Measurements from ENCODE around the gene MOB3A.
A peak's percentile ranks its signal among the peaks of the same experiment; 100 is the strongest.

Gene MOB3A

DNA sequence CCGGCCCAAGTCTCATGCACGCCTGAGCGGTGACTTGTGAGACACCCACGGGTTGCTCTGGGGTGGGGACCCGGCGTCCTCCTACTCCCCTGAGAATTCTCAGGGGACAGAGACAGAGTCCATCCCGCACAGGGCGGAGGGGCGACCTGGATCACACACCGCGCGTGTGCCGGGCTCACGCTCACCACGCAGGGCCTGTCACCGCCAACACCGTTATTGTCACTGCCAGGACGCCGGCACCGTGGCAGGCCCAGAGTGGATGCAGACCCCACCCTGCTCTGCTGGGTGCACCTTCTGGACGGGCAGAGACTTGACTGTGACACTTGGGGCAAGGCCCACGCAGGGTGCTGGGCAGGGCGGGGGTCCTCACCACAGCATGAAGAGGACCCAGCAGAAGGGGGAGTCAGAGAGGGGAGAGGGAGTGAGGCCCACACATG lies 16.2 kb downstream of the MOB3A start:
- DNase-seq: no peak

DNA sequence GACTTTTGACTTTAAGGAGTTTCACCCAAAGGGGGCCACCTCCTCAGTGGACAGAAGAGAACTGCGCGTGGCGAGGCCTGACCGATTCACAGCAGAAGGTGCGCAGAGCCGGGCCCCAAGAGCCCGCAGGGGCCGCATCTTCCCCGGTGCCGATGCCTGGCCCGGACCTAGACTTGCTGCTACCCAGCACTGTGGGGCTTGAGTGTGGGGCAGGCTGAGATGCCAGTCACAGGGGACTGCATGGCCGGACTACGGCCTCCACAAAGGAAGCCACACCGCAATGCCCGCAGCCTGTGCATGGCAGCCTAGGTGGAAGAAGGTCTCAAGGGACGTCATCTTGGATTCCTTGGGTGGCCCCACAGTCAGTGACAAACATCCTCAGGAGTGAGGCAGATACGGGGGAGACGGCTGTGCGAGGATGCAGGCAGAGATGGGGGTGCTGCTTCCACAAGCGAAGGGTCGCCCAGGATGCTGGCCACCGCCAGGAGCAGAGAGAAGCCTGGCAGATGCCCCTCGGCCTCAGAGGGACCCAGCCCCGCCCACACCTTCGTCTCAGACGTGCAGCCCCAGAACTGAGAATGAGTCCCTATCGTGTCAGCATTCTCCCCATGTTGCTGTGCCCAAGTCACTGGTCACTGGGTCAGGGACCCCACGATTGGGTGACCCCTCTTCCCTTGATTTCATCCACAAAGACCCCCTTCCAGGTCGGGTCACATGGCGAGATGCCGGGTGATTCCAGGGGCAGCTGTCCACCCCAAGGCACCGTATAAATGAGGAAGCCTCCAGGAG lies 16.9 kb downstream of the MOB3A start:
- no peak for DNase-seq

DNA sequence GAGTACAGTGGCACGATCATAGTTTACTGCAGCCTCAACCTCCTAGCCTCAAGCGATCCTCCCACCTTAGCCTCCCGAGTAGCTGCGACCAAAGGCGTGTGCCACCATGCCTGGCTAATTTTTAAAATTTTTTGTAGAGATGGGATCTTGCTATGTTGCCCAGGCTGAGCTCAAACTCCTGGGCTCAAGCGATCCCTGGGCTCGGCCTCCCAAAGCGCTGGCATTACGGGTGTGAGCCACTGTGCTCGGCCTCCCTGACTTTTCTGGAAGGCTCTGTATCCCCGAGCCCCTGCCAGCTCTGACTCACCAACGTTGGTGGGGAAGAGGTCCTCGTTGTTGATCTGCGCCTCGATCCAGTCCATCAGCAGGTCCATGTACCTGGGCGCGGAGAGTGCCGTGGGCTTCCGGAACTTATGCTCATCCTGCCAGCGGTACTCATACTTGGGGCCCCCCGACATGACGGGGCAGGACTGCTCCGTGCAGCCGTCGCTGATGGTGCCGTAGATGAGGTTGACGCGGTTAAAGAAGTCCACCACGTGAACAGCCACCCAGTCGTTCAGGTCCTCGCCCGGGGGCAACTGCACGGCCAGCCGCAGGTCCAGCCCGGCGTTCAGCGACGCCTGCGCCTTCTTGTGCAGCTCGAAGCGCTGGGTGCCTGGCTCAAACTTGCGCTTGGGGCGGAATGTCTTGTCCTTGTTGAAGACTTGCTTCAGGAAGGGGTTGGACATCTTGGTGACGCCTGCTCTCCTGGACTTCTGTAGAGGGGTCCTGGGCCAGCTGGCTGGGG lies 18.1 kb downstream of the MOB3A start:
- no peak for DNase-seq

DNA sequence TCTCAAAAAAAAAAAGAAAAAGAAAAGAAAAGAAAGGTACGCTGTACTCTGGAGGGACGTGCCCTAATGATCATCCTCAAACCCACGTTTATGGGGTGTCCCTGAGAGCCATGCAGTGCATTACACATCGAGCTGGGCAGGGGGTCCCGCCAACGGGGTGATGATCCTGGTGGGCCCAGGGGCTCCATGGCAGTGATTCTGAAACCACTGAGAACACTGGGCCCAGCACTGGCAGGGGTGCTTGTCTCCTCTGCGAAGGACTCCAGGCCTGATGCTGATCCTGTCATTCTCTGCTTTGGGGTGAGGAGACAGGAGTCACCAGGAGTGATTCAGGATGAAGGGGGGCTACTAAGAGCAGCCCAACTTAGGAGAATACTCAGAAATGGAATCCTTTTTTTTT lies 18.7 kb downstream of the MOB3A start:
- no peak for DNase-seq

DNA sequence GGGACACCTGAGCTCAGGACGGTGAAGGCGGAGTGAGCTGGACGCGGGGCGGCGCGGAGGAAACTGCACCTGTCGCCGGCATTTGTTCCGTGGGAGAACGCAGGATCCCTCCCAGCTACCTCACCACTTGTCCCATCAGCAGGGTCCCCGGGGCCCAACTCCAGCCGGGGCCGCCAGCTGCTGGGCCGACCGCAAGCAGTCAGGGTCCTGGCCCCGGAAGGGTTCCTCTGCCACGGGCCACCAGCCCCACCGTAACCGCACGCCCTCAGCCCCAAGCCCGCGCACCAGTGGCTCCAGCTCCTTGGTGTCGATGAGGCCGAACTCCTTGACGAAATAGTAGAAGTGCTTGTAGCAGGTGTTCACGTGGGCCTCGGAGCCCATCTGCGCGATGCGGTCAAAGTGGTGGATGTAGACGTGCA lies 19.6 kb downstream of the MOB3A start:
- DNase-seq: no peak

DNA sequence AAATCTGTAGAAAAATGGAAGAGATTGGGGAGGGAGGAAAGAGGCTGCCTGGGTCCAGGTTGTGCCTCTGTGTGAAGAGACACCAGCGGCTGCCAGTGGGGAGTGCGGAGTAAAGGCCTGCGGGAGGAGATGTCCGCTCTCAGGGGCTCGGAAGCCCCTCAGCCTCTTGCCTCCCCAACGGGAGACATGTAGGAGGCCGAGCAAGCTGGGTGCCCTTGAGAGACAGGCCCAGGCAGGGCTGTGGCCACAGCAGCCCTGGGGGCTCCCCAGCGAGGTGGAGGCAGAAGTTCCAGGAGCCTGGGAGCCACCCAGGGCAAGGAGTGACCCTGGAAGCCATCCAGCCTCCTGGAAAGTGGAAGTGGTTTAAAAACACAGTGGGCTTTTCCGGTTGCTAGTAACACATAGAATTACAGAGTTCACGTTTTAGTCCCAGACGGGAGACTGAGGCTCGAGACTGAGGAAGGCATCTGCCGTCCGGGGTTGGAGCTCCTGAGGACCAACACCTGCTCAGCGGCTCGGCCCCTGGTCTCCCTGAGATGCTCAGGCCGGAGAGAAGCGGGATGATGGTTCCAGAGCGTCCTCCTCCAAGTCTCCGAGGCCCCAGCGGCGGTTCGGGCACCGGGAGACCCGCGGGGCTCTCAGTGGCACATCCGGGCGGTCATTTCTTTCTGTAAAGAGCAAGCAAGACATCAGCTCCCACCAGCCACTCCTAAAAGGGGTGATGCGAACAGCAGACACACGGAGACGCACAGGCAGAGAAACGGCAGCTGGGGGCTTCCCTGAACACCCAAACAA lies 23.2 kb downstream of the MOB3A start:
- DNase-seq: no peak

DNA sequence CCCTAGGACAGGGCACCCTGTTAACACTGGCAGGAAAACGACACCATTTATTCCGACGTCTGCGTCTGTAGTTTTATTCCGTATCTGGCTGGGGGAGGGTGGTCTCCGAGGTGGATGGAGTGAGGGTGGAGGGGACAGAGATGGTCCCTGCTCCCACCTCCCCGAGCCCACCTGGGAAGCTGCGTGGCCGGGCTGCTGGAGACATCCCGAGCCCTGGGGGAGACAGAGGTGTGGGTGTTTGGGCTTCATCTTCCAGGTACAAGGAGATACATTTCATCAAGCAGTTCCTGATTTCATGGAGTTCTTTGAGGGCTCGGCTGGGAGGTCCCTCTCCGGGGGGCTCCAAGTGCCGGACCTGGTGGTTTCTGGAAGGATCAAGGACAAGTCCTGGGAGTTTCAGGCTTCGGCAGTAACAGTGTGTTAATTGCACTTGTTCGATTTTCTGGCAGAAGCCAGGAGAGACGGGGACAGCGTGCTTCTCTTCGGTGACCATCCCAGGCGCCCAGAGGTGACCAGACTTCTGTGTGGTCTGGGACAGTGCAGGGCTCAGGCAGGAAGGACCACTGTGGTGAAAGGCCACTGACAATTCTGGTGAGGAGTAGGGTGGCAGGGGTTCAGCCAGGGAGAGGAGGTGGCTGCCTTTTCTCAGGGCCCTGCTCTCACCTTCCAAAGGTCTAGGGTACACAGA lies 25.0 kb downstream of the MOB3A start:
- DNase-seq: no peak

DNA sequence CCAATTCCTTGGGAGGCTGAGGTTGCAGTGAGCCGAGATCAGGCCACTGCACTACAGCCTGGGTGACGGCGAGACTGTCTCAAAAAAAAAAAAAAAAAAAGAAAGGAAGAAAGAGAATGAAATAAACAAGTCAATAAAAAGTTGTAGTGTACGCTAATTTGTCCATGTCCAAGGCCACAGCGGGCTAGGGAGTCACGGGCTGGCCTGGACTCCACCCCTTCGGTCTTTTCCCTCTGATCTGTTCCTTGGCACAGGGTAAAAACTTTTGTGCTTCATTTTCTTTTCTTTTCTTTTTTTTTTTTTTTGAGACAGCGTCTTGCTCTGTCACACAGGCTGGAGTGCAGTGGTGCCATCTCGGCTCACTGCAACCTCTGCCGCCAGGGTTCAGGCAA lies 25.7 kb downstream of the MOB3A start:
- DNase-seq: no peak

DNA sequence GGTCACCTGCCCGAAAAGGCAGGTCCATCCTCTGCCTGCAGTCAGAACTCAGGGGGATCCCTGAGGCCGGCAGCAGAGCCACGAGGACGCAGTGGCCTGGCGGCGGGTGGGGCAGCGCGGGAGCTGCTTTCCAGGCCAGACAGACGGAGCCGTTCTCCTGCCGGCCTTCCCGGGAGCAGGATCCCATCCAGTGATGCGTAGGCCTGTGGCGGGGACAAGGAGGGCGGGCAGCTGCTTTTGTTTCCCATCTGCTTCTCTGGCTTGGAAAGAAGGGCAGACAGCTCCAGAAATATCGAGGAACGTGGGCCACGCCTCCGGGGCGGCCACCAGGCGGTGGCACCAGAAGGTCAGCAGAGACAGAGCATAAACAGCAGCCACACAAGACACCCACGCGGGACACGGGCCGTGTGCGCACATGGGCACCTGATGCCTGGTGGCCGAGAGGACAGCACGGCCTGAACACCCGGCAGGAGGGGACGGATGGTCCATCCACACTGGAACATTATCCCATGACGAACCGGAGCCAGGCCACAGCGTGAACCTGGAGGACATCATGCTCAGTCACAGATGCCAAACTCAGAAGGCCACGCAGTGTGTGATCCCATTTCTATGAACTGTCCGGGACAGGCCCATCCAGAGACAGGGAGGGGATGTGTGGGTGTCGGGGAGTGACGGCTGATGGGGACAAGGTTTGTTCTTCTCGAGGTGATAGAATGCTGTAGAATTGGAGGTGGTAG lies 31.2 kb downstream of the MOB3A start:
- DNase-seq: no peak

DNA sequence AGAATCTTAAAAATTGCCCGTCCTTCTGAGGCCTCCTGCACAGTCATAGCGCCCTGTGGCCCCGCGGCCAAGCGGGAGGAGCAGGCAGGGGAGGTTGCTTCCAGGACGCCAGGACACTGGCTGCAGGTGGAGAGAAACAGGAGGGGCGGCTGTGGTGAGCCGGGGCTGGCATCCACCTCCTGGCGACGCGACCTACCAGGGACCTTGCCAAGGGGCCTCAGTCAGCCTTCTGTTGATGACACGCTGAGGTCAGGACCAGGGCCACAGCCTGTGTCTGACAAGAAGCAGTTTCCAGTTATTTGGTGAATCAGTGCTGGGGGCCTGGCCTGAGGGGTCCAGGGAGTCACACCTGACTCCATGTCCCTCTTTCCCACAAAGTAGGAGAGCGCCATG lies 31.7 kb downstream of the MOB3A start:
- no peak for DNase-seq

DNA sequence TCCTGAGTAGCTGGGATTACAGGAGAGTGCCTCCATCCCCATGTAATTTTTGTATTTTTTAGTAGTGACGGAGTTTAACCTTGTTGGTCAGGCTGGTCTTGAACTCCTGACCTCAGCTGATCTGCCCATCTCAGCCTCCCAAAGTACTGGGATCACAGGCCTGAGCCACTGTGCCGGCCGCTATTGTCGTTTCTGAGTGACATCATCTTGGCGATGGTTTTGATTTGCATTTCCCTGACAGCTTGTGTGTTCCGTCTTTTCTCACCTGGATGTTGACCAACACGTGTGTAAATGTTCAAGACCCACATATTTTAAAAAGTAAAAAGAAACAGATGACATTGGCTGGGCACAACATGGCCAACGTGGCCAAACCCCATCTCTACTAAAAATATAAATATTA lies 32.3 kb downstream of the MOB3A start:
- no peak for DNase-seq

DNA sequence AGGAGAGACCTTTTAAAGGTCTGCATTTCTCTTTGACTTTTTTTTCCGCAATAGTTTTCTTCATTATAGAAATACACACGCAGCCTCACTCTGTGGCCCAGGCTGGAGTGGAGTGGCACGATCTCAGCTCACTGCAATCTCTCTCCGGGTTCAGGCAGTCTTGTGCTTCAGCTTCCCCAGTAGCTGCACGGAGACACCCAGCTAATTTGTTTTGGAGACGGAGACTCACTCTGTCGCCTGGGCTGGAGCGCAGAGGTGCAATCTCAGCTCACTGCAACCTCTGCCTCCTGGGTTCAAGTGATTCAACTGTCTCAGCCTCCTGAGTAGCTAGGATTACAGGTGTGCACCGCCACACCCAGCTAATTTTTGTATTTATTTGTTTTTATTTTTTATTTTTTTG lies 33.4 kb downstream of the MOB3A start:
- no peak for DNase-seq

DNA sequence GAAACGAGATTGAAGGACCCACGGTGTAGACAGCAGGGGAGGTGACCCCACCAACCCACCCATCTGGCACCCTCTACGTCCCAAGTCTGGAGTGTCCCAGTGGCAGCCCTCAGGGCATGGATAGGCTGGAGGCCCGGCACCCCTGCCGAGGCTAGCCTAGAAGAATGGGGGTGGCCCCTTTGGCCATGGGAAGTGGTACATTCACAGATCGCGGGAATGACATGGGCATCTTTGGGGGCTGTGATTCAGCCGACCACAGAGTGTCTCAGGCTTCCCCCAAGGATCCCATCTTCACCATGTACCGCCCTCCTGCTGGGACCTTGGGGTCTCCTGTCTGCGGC lies 33.8 kb downstream of the MOB3A start:
- DNase-seq: no peak

DNA sequence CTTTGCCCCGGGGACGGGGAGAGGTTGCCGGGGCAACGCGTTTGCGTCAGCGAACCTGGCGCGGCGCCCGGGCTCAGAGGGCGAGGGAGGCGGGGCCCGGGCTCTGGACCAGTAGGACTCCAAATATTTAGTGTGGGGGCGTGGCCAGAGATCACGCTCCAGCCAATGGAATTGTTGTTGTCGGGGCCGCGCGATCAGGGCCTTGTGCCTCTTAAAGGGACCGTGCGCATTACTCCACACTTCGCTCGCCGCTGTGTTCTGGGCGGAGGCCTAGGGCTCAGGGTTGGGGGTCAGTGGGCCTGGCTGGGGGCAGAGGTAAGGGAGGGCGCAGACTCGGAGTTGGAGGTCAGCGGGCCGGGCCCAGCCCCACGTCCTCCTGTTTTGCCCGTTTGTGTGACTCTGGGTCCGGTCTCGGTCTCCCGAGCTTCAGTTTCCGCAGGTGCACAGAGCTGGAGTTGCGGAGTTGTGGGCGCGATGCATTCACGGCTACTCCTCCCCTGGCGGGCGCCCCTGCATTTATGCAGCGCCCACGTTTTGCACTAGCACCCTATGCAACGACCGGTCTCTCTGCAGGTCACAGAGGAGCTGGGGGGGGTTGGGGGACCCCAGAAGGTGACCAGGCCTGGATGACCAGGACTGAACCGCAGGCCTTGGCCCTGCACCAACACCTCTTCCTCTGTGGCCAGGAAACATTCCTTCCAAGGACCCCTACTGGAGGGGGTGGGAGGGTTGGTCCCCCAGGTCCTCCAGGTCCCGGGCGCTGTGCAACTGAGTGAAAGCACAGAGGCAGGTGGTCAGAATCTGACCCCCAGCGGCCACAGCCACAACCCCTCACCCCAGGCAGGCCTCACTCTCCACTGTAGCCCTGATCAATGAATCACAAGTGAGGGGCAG lies 34.4 kb downstream of the MOB3A start:
- DNase-seq: peak; percentile 93

DNA sequence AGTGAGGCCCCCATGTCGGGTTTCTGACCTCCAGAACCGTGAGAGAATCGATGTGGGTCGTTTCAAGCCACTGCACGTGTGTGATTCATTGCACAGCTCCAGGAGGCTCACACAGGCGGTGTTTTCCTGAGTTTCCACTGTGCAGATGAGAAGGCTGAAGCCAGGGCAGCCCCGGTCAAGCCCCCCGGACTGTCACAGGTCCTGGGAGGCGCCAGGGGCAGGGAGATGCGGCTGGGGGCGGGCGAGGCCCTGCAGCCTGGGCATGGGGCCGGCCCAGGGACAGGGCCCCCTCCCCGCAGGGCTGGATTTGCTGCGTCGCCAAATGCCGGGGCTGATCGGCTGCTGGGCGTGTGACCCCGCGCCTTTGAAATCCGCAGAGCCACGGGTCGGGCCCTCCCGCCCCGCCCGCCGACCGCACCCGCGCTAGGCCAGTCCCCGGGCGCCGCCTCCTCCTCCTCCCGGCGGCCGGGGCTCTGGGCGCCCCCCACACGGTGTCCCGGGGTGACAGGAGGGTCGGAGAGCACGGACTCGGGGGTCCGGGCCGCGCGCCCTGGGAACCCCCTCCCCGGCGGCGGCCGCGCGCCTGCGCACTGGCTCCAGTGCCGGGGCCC lies 35.1 kb downstream of the MOB3A start:
- peak; percentile 26 for DNase-seq

DNA sequence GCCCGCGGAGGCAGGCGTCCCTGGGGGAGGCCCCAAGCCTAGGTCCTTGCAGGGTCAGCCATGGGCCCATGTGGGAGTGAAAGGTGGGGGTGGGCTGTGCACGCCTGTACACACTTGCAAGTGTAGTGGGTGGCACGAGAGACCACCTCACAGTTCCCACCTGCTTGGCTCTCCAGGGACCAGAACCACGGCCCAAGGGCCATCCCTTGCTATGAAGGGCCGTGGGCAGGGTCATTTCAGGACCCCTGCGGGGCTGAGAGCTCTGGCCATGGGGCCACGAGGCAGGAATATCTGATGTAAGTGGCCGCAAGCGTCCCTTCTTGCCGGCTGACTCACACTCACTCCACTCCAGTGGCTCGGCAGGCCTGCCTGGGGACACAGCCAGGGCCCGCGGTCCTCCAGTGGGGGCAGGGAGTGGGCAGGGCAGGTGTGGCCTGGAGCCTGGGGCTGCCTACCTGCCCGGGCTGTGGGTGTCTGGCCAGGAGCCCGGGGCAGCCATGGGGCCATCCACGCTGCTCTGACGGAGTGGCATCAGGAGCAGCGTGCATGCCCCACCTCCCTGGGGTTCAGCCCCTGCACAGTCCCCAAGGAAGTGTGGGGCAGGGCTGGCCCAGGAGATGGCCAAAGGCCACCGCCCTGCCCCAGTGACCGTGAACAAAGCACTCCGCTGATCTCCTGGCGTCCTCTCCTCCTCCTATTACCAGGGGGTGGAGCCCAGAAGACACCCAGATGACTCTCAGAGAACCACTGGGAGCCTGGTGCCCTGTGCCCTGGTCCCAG lies 36.5 kb downstream of the MOB3A start:
- no peak for DNase-seq

DNA sequence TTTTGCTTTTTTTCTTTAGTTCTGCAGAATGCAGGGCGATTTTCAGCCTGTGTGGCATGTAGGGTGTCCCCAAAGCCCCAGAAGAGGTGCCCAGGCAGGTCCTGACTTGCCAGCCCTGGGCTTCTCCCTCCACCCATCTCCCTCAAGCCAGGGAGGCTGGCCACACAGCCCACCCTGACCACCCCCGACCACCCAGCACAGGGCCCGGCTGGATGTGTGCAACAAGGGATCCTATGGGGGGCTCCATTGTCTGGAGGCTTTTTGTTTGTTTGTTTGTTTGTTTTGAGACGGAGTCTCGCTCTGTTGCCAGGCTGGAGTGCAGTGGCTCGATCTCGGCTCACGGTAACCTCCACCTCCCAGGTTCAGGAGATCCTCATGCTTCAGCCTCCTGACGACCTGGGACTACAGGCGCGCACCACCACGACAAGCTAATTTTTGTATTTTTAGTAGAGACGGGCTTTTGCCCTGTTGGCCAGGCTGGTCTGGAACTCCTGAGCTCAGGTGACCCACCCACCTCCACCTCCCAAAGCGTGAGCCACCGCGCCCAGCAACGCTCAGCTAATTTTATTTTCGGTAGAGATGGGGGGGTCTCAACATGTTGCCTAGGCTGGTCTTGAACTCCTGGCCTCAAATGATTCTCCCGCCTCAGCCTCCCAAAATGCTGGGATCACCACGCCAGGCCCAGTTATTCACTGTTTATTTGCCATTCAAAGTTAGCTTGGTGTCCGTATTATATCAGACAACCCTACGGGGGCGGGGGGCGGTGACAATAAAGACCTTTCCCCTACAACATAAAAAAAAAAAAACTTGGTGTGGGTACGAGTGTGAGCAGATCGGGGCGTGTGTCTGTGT lies 37.3 kb downstream of the MOB3A start:
- no peak for DNase-seq

DNA sequence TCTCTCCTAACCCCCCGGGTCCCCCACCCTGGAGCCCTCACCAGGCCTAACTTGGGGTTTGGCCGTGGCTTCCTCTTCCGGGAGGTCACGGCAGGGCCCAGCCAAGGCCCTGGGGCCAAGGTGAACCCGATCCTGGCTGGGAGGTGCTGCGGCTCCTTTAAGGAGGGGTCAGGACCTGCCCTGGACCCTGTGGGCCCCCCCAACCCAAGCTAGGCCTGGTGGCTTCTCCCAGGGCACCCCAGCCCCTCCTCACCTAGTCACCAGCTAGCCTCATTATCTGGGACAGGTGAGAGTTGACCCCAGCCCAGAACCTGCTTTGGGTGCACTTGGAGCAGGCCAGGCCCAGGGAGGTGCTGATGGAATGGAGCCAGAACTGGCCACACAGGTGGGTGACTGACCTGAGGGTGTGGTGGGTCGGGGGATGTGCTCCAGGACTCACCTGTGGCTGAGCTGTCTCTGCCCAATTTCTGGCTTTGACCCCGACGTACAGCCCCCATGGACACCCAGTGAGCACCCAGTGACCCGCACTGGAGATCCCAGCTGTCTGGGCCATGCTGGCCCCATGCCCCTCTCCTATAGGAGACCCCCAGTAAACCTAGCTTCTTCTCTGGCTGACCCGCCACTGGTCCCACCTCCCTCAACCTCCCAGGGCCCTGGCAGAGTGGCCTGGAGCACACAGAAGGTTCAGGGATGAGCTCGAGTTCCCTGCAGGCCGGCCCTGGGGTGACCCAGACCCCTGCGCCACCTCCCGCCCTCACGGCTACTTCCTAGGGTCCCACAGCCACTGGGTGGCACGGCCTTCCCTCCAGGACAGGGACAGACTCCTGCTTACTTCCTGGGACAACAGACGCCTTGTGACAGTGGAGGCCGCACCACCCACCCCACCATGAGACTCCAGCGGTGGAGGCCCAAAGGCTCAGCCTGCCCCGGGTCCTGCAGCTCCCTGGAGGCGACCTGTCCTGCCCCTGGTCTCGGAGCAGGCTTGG lies 38.3 kb downstream of the MOB3A start:
- no peak for DNase-seq
